PC-3 (cell line): ENCODE results near the gene BAIAP2. TPM values are rescaled to one million over a fixed set of nuclear protein-coding genes. Genes with fewer than 3 reads are reported as not detected.

Experiments used
- ATAC-seq: fragments of 200-7000 bp; cut with Tn5 transposase; 2 replicates; pipeline ENCODE4 v1.9.1; 2020; ENCODE audit warnings: mild to moderate bottlenecking, moderate library complexity
- BruUV-seq: library from RNA; stranded (reverse); fragments of 400-500 nt; replicated peaks from 2 replicates; lab custom pipeline; 2021; lab: Mats Ljungman, UMichigan
- CTCF ChIA-PET: fragments of 300-600 bp; sonication (Branson Sonifier 250); formaldehyde crosslinking; loops from one replicate; lab custom pipeline; 2022; ENCODE audit warnings: antibody characterized with exemption; lab: Charles Lee
- POLR2A ChIA-PET: fragments of 300-600 bp; sonication (Branson Sonifier 250); formaldehyde crosslinking; loops from one replicate; lab custom pipeline; 2022; ENCODE audit warnings: antibody characterized with exemption; ENCODE audit not compliant: unreplicated experiment; lab: Charles Lee
- DNase-seq: peaks from one replicate; pipeline ENCODE4 v3.0.0-alpha.2; 2015
- H2AFZ ChIP-seq: fragments of 300-600 bp; sonication (generic); 2 replicates; pipeline ENCODE4 v1.6.0; 2016; ENCODE audit warnings: antibody characterized with exemption, low read length
- H3F3A ChIP-seq: fragments of 300-600 bp; sonication (generic); one replicate; pipeline ENCODE4 v1.6.0; 2017; ENCODE audit warnings: antibody characterized with exemption, low read length, control low read depth, mild to moderate bottlenecking; ENCODE audit not compliant: unreplicated experiment
- H3K27ac ChIP-seq: fragments of 300-600 bp; sonication (generic); 2 replicates; pipeline ENCODE4 v1.5.1; 2016; ENCODE audit warnings: mild to moderate bottlenecking, low read length
- H3K27me3 ChIP-seq: fragments of 300-600 bp; sonication (generic); 2 replicates; pipeline ENCODE4 v1.6.1; 2016; ENCODE audit warnings: low read length, mixed read lengths
- H3K36me3 ChIP-seq: fragments of 300-600 bp; sonication (generic); 2 replicates; pipeline ENCODE4 v1.6.1; 2016; ENCODE audit warnings: low read depth, mixed run types, low read length, mixed read lengths
- H3K4me1 ChIP-seq: fragments of 300-600 bp; sonication (generic); 2 replicates; pipeline ENCODE4 v1.5.1; 2016; ENCODE audit warnings: low read length; ENCODE audit not compliant: insufficient read depth
- H3K4me2 ChIP-seq: fragments of 300-600 bp; sonication (generic); 2 replicates; pipeline ENCODE4 v1.6.0; 2016; ENCODE audit warnings: low read length
- H3K4me3 ChIP-seq: fragments of 300-600 bp; sonication (generic); 2 replicates; pipeline ENCODE4 v1.5.1; 2016; ENCODE audit warnings: mild to moderate bottlenecking, low read length, mixed read lengths
- H3K79me2 ChIP-seq: fragments of 300-600 bp; sonication (generic); 2 replicates; pipeline ENCODE4 v1.6.1; 2017; ENCODE audit warnings: low read length, mixed read lengths
- H3K9ac ChIP-seq: fragments of 300-600 bp; sonication (generic); 2 replicates; pipeline ENCODE4 v1.6.0; 2016; ENCODE audit warnings: mild to moderate bottlenecking, low read length
- H3K9me2 ChIP-seq: fragments of 300-600 bp; sonication (generic); replicated peaks from 2 replicates; pipeline ENCODE4 v1.6.1; 2016; ENCODE audit warnings: mixed run types, low read length, mixed read lengths
- H3K9me3 ChIP-seq: fragments of 300-600 bp; sonication (generic); 2 replicates; pipeline ENCODE4 v1.6.1; 2016; ENCODE audit warnings: low read length, mixed read lengths
- H4K20me1 ChIP-seq: fragments of 300-600 bp; sonication (generic); 2 replicates; pipeline ENCODE4 v1.6.1; 2016; ENCODE audit warnings: low read length, mixed read lengths
- EZH2 ChIP-seq: fragments of 300-600 bp; sonication (generic); IDR thresholded peaks from one replicate; pipeline ENCODE4 v1.6.1; 2017; ENCODE audit warnings: antibody characterized with exemption, mild to moderate bottlenecking, low read length; ENCODE audit not compliant: unreplicated experiment
- EZH2phosphoT487 ChIP-seq: fragments of 300-600 bp; sonication (generic); IDR thresholded peaks from 2 replicates; pipeline ENCODE4 v1.6.1; 2018; ENCODE audit warnings: mild to moderate bottlenecking, antibody characterized with exemption, low read length, borderline replicate concordance
- intact Hi-C: fragments of 100-400 bp; cut with micrococcal nuclease; formaldehyde crosslinking; loops from 2 replicates; pipeline ENCODE4 v1.9.0; 2023
- total RNA-seq: library from RNA; depleted of rRNA; stranded (reverse); fragments of >200 nt; gene quantifications from 2 replicates; pipeline ENCODE4 v1.2.3, GENCODE V29; 2014
- TF ChIP-seq, protein P1 (sequence below): fragments of 300-600 bp; sonication (generic); conservative IDR thresholded peaks from 2 replicates; pipeline ENCODE4 v1.5.1; 2017; ENCODE audit warnings: antibody characterized with exemption, low read depth, mild to moderate bottlenecking, low read length

The BAIAP2 gene
- total RNA-seq, 1 experiment from 2014 or later, result 56.9 TPM

DNA sequence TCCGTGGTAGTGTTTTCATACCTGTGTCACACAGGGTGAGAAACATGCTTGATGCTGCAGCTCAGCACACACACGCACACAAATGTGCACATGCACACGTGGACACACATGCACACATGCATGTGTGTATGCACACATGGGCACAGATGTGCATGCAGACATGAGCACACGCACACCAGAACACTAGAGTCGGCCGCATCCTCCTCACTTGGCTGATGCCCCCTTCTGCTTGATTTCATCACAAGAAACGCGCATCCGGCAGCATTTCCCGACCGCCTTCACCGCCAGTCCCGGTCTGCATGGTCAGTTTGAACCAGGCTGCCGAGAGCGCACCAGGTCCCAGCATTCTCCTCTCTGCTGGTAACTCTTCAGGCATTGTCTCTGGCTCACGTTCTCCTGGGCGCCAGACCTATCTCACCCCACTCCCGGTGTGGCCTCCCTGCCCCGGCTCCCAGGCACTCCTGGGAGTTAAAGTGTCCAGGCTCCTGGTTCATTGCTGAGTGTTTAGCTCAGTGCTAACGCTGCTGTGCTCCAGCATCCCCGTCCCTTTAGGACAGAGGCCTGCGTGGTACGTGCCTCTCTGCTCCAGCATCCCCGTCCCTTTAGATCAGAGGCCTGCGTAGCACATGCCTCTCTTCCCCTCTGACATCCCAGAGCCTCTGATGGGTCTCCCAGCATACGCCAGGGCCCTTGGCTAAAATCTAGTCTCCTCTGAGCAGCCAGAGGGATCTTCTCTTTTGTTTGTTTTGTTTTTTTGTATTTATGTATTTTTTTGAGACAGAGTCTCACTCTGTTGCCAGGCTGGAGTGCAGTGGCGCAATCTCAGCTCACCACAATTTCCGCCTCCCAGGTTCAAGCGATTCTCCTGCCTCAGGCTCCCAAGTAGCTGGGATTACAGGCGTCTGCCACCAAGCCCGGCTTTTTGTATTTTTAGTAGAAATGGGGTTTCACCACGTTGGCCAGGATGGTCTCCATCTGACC is 16.0 kb downstream of the BAIAP2 start:
- Histone ChIP-seq H3K79me2 (peaks cover 80% of the 10 kb centered on the region), H3K4me1 (peaks cover 32% of the 10 kb centered on the region), H3K27me3 (no peaks in the 10 kb centered on the region), H2AFZ (no peak overlapping the region), H3K4me2 (peak overlapping the region; percentile 81), H3K9me3 (no peaks in the 10 kb centered on the region), H3K36me3 (peaks cover 3% of the 10 kb centered on the region; the same call in 1 of the 2 replicates), H3K27ac (peak overlapping the region; percentile 90), H3K9me2 (no peaks in the 10 kb centered on the region), H3F3A (no peaks in the 10 kb centered on the region), H3K4me3 (no peak overlapping the region), H3K9ac (peak overlapping the region; percentile 39), H4K20me1 (peaks cover 16% of the 10 kb centered on the region; the same call in 1 of the 2 replicates)
- BruUV-seq, result no TSS peak
- CTCF ChIA-PET, result no interaction called here
- TF ChIP-seq, protein P1, sequence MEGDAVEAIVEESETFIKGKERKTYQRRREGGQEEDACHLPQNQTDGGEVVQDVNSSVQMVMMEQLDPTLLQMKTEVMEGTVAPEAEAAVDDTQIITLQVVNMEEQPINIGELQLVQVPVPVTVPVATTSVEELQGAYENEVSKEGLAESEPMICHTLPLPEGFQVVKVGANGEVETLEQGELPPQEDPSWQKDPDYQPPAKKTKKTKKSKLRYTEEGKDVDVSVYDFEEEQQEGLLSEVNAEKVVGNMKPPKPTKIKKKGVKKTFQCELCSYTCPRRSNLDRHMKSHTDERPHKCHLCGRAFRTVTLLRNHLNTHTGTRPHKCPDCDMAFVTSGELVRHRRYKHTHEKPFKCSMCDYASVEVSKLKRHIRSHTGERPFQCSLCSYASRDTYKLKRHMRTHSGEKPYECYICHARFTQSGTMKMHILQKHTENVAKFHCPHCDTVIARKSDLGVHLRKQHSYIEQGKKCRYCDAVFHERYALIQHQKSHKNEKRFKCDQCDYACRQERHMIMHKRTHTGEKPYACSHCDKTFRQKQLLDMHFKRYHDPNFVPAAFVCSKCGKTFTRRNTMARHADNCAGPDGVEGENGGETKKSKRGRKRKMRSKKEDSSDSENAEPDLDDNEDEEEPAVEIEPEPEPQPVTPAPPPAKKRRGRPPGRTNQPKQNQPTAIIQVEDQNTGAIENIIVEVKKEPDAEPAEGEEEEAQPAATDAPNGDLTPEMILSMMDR, result no peak
- TF ChIP-seq EZH2 (no peak), EZH2phosphoT487 (no peak)
- DNase-seq (no peak), ATAC-seq (no peak)
- intact Hi-C loops, result loop anchor here (1.0 kb wide), 1 partner anchor 44 kb away; no protein-coding TSS in a partner anchor
- POLR2A ChIA-PET, result interaction anchor here (0.8 kb wide), 1 partner anchor 14 kb away, joined by 3 read pairs; no protein-coding TSS in a partner anchor

DNA sequence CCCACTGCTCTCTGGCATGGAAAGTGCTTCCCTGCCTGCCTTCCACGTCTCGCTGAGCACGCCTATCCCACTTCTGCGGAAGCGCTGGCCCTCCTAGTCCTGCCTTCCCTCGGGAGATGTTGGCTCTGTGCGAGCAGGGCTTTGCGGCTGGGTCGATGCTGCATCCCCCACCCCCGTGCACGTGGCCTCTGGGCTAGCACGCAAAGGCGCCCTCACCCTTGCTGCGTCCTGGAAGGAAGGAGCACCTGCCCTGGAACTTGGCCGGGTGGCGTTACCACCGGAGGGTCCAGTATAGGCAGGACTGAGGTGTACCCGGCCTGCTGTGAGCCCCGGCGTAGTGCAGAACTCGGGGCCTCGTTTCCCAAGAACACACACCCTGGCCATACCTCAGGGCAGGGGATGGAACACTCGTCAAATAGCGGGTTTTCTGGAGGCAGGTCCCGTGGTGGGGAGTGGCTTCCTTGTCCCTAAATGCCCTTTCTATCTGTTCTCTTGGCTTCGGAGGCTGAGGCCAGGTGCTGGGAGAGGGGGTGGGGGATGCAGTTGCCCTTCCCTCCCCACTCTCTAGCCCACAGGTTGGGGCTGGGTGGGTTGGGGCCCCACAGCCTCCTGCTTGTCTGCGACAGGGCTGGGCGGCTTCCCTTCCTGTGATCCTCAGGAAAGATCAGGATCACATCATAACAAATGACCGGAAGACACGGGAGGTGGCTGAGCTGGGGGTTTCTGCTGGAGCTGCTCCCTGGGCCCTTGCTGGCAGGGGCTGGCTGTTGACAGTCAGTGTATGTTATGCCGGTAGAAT is 17.4 kb downstream of the BAIAP2 start:
- Histone ChIP-seq H3K27me3 (no peaks in the 10 kb centered on the region), H3K27ac (no peak overlapping the region), H3K4me3 (no peak overlapping the region), H3K4me1 (peaks cover 36% of the 10 kb centered on the region), H4K20me1 (peaks cover 6% of the 10 kb centered on the region; the same call in 1 of the 2 replicates), H3F3A (no peaks in the 10 kb centered on the region), H2AFZ (no peak overlapping the region), H3K4me2 (no peak overlapping the region), H3K79me2 (peaks cover 74% of the 10 kb centered on the region), H3K9ac (no peak overlapping the region), H3K36me3 (peaks cover 8% of the 10 kb centered on the region; the same call in 1 of the 2 replicates), H3K9me2 (no peaks in the 10 kb centered on the region), H3K9me3 (no peaks in the 10 kb centered on the region)
- BruUV-seq, result no TSS peak
- intact Hi-C loops, result no loop called here
- POLR2A ChIA-PET, result no interaction called here
- no peak for DNase-seq
- TF ChIP-seq EZH2phosphoT487 (no peak), EZH2 (no peak)
- TF ChIP-seq, protein P1, result no peak
- ATAC-seq, result no peak
- CTCF ChIA-PET, result no interaction called here
